Fibroblast of pulmonary artery (primary cell): ENCODE measurements around the gene MARCHF10.

ENCODE experiments used
- DNase-seq: peaks from one replicate; pipeline ENCODE4 v3.0.0-alpha.2; 2010; ENCODE audit warnings: low read depth
- H3K4me3 ChIP-seq: replicated peaks from 2 replicates; pipeline ENCODE4 v1.5.1; 2011; ENCODE audit warnings: low read depth, mild to moderate bottlenecking, control low read depth, low read length, moderate library complexity
- CTCF ChIP-seq: IDR thresholded peaks from 2 replicates; pipeline ENCODE4 v1.5.1; 2011; ENCODE audit warnings: mild to moderate bottlenecking, control low read depth, low read length, inconsistent platforms; ENCODE audit errors: missing control alignments

The MARCHF10 gene

GRCh38 chr17:62666801-62667591 lies 141.1 kb downstream of the MARCHF10 start:
- H3K4me3 ChIP-seq = no peak overlapping the region
- no peak for DNase-seq
- no peak for TF ChIP-seq CTCF

- H3K4me3 ChIP-seq = no peak overlapping the region
These were observed 141.9 kb downstream of the MARCHF10 start for GRCh38 chr17:62666061-62666800.

GRCh38 chr17:62665599-62665998 lies 142.5 kb downstream of the MARCHF10 start:
- DNase-seq = no peak
- no peak for TF ChIP-seq CTCF
- H3K4me3 ChIP-seq = no peak overlapping the region

More at GRCh38 chr17:62666061-62666800, 141.9 kb downstream of the MARCHF10 start:
- DNase-seq = no peak
- no peak for TF ChIP-seq CTCF

- DNase-seq = no peak
These were observed 143.6 kb downstream of the MARCHF10 start for GRCh38 chr17:62664336-62665120.

GRCh38 chr17:62663304-62663703 lies 144.8 kb downstream of the MARCHF10 start:
- H3K4me3 ChIP-seq = no peak overlapping the region
- DNase-seq = no peak
- no peak for TF ChIP-seq CTCF

More at GRCh38 chr17:62664336-62665120, 143.6 kb downstream of the MARCHF10 start:
- TF ChIP-seq CTCF = no peak
- no peak overlapping the region for H3K4me3 ChIP-seq

- H3K4me3 ChIP-seq = no peak overlapping the region
- DNase-seq = no peak
- TF ChIP-seq CTCF = no peak
These were observed 145.3 kb downstream of the MARCHF10 start for GRCh38 chr17:62662855-62663254.
